GM12864 (cell line): ENCODE data around the gene C5orf58.
A peak's percentile ranks its signal among the peaks of the same experiment; 100 is the strongest.

Experiments used
- DNase-seq: peaks from one replicate; pipeline ENCODE4 v3.0.0-alpha.2; 2011; ENCODE audit warnings: low read depth
- H3K4me3 ChIP-seq: 2 replicates; pipeline ENCODE4 v1.5.1; 2011; ENCODE audit warnings: mild to moderate bottlenecking, low read depth, low read length, control low read depth
- TF ChIP-seq, protein P1 (sequence below): IDR thresholded peaks from 2 replicates; pipeline ENCODE4 v1.5.1; 2011; ENCODE audit warnings: low read depth, mild to moderate bottlenecking, moderate library complexity, low read length, control low read depth, inconsistent platforms; ENCODE audit errors: missing control alignments

The C5orf58 gene

DNA sequence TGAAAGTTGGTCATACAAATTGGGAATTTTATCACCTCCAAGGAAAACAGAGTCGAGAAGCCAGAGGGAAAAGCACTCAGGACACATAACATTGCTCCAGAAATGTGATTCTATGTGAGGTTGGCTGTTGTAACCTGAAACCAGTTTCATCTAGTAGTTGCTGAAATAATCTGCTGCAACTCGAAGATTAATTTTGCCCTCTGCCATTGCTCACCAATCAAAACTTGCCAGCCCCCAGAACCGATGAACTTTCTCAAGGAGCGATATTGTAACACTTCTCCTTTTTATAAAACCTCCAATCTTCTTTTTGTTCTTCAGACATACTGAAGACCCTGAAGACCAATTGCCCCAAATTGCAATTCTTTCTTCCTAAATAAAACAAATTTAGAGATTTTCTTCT is 31.1 kb downstream of the C5orf58 start:
- TF ChIP-seq, protein P1, sequence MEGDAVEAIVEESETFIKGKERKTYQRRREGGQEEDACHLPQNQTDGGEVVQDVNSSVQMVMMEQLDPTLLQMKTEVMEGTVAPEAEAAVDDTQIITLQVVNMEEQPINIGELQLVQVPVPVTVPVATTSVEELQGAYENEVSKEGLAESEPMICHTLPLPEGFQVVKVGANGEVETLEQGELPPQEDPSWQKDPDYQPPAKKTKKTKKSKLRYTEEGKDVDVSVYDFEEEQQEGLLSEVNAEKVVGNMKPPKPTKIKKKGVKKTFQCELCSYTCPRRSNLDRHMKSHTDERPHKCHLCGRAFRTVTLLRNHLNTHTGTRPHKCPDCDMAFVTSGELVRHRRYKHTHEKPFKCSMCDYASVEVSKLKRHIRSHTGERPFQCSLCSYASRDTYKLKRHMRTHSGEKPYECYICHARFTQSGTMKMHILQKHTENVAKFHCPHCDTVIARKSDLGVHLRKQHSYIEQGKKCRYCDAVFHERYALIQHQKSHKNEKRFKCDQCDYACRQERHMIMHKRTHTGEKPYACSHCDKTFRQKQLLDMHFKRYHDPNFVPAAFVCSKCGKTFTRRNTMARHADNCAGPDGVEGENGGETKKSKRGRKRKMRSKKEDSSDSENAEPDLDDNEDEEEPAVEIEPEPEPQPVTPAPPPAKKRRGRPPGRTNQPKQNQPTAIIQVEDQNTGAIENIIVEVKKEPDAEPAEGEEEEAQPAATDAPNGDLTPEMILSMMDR = no peak
- no peak for DNase-seq
- no peak overlapping the region for H3K4me3 ChIP-seq

- TF ChIP-seq, protein P1 = no peak
- no peak overlapping the region for H3K4me3 ChIP-seq
- DNase-seq = no peak
Observed at GRCh38 chr5:170265522-170265921, 32.7 kb downstream of the C5orf58 start.

GRCh38 chr5:170266570-170267381 is 34.0 kb downstream of the C5orf58 start:
- no peak overlapping the region for H3K4me3 ChIP-seq
- TF ChIP-seq, protein P1 = no peak
- DNase-seq = no peak

- DNase-seq = peak; percentile 55
- no peak overlapping the region for H3K4me3 ChIP-seq
- TF ChIP-seq, protein P1 = peak; percentile 77
Observed at GRCh38 chr5:170267431-170268152, 34.8 kb downstream of the C5orf58 start.

DNA sequence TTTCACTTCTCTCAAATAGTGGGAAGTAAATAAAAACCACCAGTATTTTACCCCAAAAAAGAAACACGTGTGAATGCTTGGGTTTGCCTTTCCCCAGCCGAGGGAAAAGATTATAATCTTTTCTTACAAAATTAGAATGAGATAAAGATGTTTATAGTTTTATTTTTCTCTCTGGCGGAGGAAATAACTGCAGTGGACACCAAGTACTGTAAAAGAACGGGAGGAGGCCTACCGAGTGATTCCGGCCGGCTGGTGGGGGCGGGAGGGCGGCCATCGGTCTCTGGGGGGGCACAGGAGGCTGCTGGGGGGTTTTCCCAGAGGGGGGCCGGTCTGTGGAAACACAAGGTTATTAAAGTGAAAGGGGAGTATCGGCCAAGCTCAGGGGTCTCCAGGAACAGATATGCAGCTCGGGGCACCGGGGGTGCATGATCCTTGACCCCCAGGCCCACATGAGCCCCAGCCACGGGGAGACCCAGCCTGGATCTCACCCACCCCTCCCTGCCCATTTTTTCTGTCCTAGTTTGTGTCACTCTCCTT is 35.4 kb downstream of the C5orf58 start:
- H3K4me3 ChIP-seq = no peak overlapping the region
- DNase-seq = no peak

DNA sequence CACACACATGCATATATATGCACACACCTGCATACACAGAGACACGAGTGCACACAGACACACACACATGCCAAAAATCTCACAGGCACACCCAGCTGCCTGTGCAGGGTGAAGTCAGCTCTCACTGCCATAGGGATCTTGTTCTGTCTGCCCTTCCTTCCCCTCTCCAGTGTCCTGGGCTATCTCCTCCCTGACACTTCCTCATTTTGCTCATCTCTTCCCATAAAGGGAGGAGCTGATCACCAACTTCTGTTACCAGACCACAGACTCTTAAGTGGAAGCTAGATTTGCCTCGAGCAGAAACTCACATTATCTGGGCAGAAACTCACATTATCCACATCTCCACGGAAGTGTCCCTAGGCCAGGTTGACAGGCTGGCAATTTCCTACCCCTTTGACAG is 36.1 kb downstream of the C5orf58 start:
- TF ChIP-seq, protein P1 = no peak
- H3K4me3 ChIP-seq = no peak overlapping the region
- DNase-seq = no peak

More for the DNA sequence above, 35.4 kb downstream of the C5orf58 start:
- TF ChIP-seq, protein P1 = no peak
